Endothelial cell of umbilical vein (primary cell): ENCODE data around the gene GOLGA6L24. TPM values are rescaled to one million over a fixed set of nuclear protein-coding genes. Genes with fewer than 3 reads are reported as not detected.
A peak's percentile ranks its signal among the peaks of the same experiment; 100 is the strongest.
"Not testable (repeated sequence)": the region's sequence is repeated elsewhere in the genome, so short reads cannot be mapped to it uniquely, and the experiment has no call there.

Experiments used
- BruUV-seq: library from RNA; stranded (reverse); fragments of 400-500 nt; replicated peaks from 2 replicates; lab custom pipeline; 2021; lab: Mats Ljungman, UMichigan
- CTCF ChIA-PET: fragments of 300-600, 350-600 bp; sonication (Branson Sonifier 250); formaldehyde crosslinking; loops from one replicate; lab custom pipeline; 2021; ENCODE audit warnings: antibody characterized with exemption, inconsistent platforms; lab: Charles Lee
- POLR2A ChIA-PET: fragments of 300-600, 350-600 bp; sonication (Branson Sonifier 250); formaldehyde crosslinking; loops from one replicate; lab custom pipeline; 2021; ENCODE audit warnings: antibody characterized with exemption, inconsistent platforms; lab: Charles Lee
- DNase-seq: peaks from one replicate; pipeline ENCODE4 v3.0.0-alpha.2; 2011; ENCODE audit warnings: low read depth, low spot score
- FAIRE-seq: peaks from 2 replicates; lab custom pipeline; 2011; peaks lifted over from hg19 to GRCh38; lab: Jason Lieb, UNC
- H2AFZ ChIP-seq: 2 replicates; pipeline ENCODE4 v1.6.0; 2012; ENCODE audit warnings: low read depth, low read length, control low read depth, inconsistent platforms
- H3K27ac ChIP-seq: 2 replicates; pipeline ENCODE4 v1.5.1; 2011; ENCODE audit warnings: low read depth, mild to moderate bottlenecking, control low read depth, low read length, moderate library complexity; ENCODE audit not compliant: insufficient read depth
- H3K27me3 ChIP-seq, 2 experiments: 2 replicates each; pipeline versions ENCODE4 v1.6.0 to v1.6.1; 2011; ENCODE audit warnings: low read length in 2 of 2, mixed read lengths in 1 of 2; ENCODE audit not compliant: control insufficient read depth in 2 of 2, insufficient read depth in 2 of 2
- H3K36me3 ChIP-seq, 2 experiments: 2 replicates in 1 of 2; 3 replicates in 1 of 2; pipeline ENCODE4 v1.5.1; 2011; ENCODE audit warnings: low read length in 2 of 2, mild to moderate bottlenecking in 1 of 2, moderate library complexity in 1 of 2; ENCODE audit not compliant: control insufficient read depth in 2 of 2, insufficient read depth in 2 of 2; ENCODE audit errors: extremely low read depth in 1 of 2
- H3K4me1 ChIP-seq: 3 replicates; pipeline ENCODE4 v1.5.1; 2011; ENCODE audit warnings: mild to moderate bottlenecking, low read length; ENCODE audit not compliant: control insufficient read depth, insufficient read depth; ENCODE audit errors: extremely low read depth
- H3K4me2 ChIP-seq: 2 replicates; pipeline ENCODE4 v1.6.1; 2011; ENCODE audit warnings: low read length, control low read depth, mixed read lengths; ENCODE audit not compliant: insufficient read depth
- H3K4me3 ChIP-seq, 3 experiments: fragments of 200-600 bp in 1 of 3; sonication (generic), shearing (Covaris generic) in 1 of 3; replicated peaks in 1 of 3; 2 replicates each; pipeline ENCODE4 v1.5.1; 2011 to 2016; ENCODE audit warnings: control low read depth in 3 of 3, low read length in 3 of 3, mild to moderate bottlenecking in 2 of 3, inconsistent platforms in 1 of 3, low read depth in 1 of 3, moderate library complexity in 1 of 3; ENCODE audit not compliant: insufficient read depth in 1 of 3
- H3K79me2 ChIP-seq: 2 replicates; pipeline ENCODE4 v1.6.0; 2012; ENCODE audit warnings: low read length, inconsistent platforms; ENCODE audit not compliant: control insufficient read depth, insufficient read depth
- H3K9ac ChIP-seq: replicated peaks from 2 replicates; pipeline ENCODE3; 2011; ENCODE audit warnings: low read length, control low read depth; ENCODE audit not compliant: insufficient read depth; ENCODE audit errors: extremely low read depth
- H3K9me1 ChIP-seq: replicated peaks from 3 replicates; pipeline ENCODE4 v1.6.0; 2011; ENCODE audit warnings: mild to moderate bottlenecking, low read length; ENCODE audit not compliant: control insufficient read depth, insufficient read depth; ENCODE audit errors: extremely low read depth
- H3K9me3 ChIP-seq: replicated peaks from 2 replicates; pipeline ENCODE4 v1.5.1; 2012; ENCODE audit warnings: low read length, inconsistent platforms; ENCODE audit not compliant: control insufficient read depth, insufficient read depth
- H4K20me1 ChIP-seq: replicated peaks from 2 replicates; pipeline ENCODE3; 2011; ENCODE audit warnings: mild to moderate bottlenecking, low read length; ENCODE audit not compliant: control insufficient read depth, insufficient read depth; ENCODE audit errors: extremely low read depth
- dilution Hi-C: fragments of 300-500 bp; cut with MboI; formaldehyde crosslinking; loops from one replicate; pipeline ENCODE4 v1.15.0; 2019; ENCODE audit warnings: low sequenced_read_pairs; ENCODE audit not compliant: extremely low pct_ligation_motif_present
- intact Hi-C: fragments of 100-400 bp; cut with micrococcal nuclease; formaldehyde crosslinking; loops from one replicate; pipeline ENCODE4 v1.10.0; 2022
- polyA plus RNA-seq, 4 experiments: library from polyadenylated mRNA; depleted of rRNA in 3 of 4; stranded (reverse) in 3 of 4; unstranded in 1 of 4; fragments of >200 nt; gene quantifications; 2 replicates each; pipeline versions ENCODE4 v1.2.1 to v1.2.3, GENCODE V29; 2011 to 2012; ENCODE audit warnings: missing spikeins in 1 of 4
- total RNA-seq: library from RNA; stranded (reverse); gene quantifications from 2 replicates; pipeline ENCODE4 v1.2.3, GENCODE V29; 2021

The GOLGA6L24 gene
- total and polyA plus RNA-seq, 2 donors (not counting 3 experiments of a cell fraction or from before 2014, with no cell fraction given), result not detected

- H3K27ac ChIP-seq, FAIRE-seq, BruUV-seq: not testable (repeated sequence)
These were observed 22.2 kb upstream of the GOLGA6L24 start for GRCh38 chr15:28380053-28380452.

GRCh38 chr15:28378364-28378763 lies 20.5 kb upstream of the GOLGA6L24 start, which contains the start of gene GOLGA8F:
GOLGA8F (plus strand) TSS chr15:28378664; CDS start chr15:28378762, 98 bp downstream.
- H3K9me1 ChIP-seq, DNase-seq, H3K9me3 ChIP-seq, H3K27me3 ChIP-seq, H3K4me1 ChIP-seq, H4K20me1 ChIP-seq, CTCF ChIA-PET, H3K36me3 ChIP-seq, BruUV-seq, H3K27ac ChIP-seq, H3K9ac ChIP-seq, H3K79me2 ChIP-seq, POLR2A ChIA-PET, H3K4me3 ChIP-seq, H2AFZ ChIP-seq, dilution Hi-C loops, intact Hi-C loops, FAIRE-seq, H3K4me2 ChIP-seq: not testable (repeated sequence)

More at GRCh38 chr15:28380053-28380452, 22.2 kb upstream of the GOLGA6L24 start:
- H3K9me1 ChIP-seq, H3K9ac ChIP-seq, H3K9me3 ChIP-seq, H3K27me3 ChIP-seq, H3K4me1 ChIP-seq, dilution Hi-C loops, intact Hi-C loops, H3K36me3 ChIP-seq, CTCF ChIA-PET, DNase-seq, POLR2A ChIA-PET, H2AFZ ChIP-seq, H4K20me1 ChIP-seq, H3K4me2 ChIP-seq, H3K79me2 ChIP-seq, H3K4me3 ChIP-seq: not testable (repeated sequence)

- H3K4me1 ChIP-seq, H3K4me3 ChIP-seq, H3K27ac ChIP-seq, POLR2A ChIA-PET, intact Hi-C loops, H3K9ac ChIP-seq, H4K20me1 ChIP-seq, H3K27me3 ChIP-seq, H3K9me3 ChIP-seq, H2AFZ ChIP-seq, CTCF ChIA-PET, H3K4me2 ChIP-seq, H3K79me2 ChIP-seq, H3K36me3 ChIP-seq, dilution Hi-C loops, DNase-seq, H3K9me1 ChIP-seq, FAIRE-seq, BruUV-seq: not testable (repeated sequence)
These were observed 7.6 kb upstream of the GOLGA6L24 start for GRCh38 chr15:28365502-28365901.

GRCh38 chr15:28322129-28322588 lies 35.7 kb downstream of the GOLGA6L24 start, which contains the start of gene HERC2:
HERC2 (minus strand) TSS chr15:28322179; CDS start chr15:28321433, 746 bp downstream.
- H3K27ac ChIP-seq, dilution Hi-C loops: not testable (repeated sequence)

More at GRCh38 chr15:28322129-28322588, 35.7 kb downstream of the GOLGA6L24 start, which contains the start of gene HERC2:
- H3K9me3 ChIP-seq, H3K9me1 ChIP-seq, intact Hi-C loops, FAIRE-seq, H4K20me1 ChIP-seq, H2AFZ ChIP-seq, BruUV-seq, DNase-seq, CTCF ChIA-PET, H3K79me2 ChIP-seq, H3K27me3 ChIP-seq, H3K4me1 ChIP-seq, H3K36me3 ChIP-seq, POLR2A ChIA-PET: not testable (repeated sequence)
- Histone ChIP-seq H3K4me3 (peak within 1 kb of the TSS in 2 of 3 experiments; percentile 26 to 45), H3K4me2 (peak within 1 kb of the TSS; percentile 47), H3K9ac (peak within 1 kb of the TSS; percentile 31)
